H1 (cell line): ENCODE measurements around the gene MAPK4. TPM values are rescaled to one million over a fixed set of nuclear protein-coding genes. Genes with fewer than 3 reads are reported as not detected.

Source experiments
- CTCF ChIA-PET: fragments of 300-600 bp; sonication (Branson Sonifier 250); formaldehyde crosslinking; loops from one replicate; lab custom pipeline; 2021; ENCODE audit not compliant: partially characterized antibody; lab: Charles Lee
- POLR2A ChIA-PET: fragments of 300-600 bp; sonication (Branson Sonifier 250); formaldehyde crosslinking; loops from one replicate; lab custom pipeline; 2021; ENCODE audit warnings: inconsistent platforms; ENCODE audit not compliant: partially characterized antibody; lab: Charles Lee
- DNase-seq, 2 experiments: peaks; one replicate each; pipeline versions ENCODE4 v3.0.0 to v3.0.0-alpha.2; 2010 to 2022; ENCODE audit warnings: low spot score in 2 of 2, low read depth in 1 of 2, mixed read lengths in 1 of 2
- FAIRE-seq: peaks from 2 replicates; lab custom pipeline; 2011; peaks lifted over from hg19 to GRCh38; lab: Jason Lieb, UNC
- H2AFZ ChIP-seq: 2 replicates; pipeline ENCODE4 v1.8.1; 2012; ENCODE audit warnings: low read length, inconsistent platforms
- H2AK5ac ChIP-seq: 2 replicates; pipeline ENCODE4 v1.6.1; 2013; ENCODE audit warnings: low read depth, low read length
- H2BK120ac ChIP-seq: replicated peaks from 2 replicates; pipeline ENCODE3; 2013; ENCODE audit warnings: low read depth, low read length, inconsistent platforms
- H2BK12ac ChIP-seq: 2 replicates; pipeline ENCODE4 v1.6.1; 2013; ENCODE audit warnings: low read depth, low read length
- H2BK15ac ChIP-seq: 2 replicates; pipeline ENCODE4 v1.6.1; 2013; ENCODE audit warnings: low read length
- H2BK20ac ChIP-seq: 2 replicates; pipeline ENCODE4 v1.6.1; 2013; ENCODE audit warnings: low read length
- H2BK5ac ChIP-seq: 2 replicates; pipeline ENCODE4 v1.6.1; 2013; ENCODE audit warnings: low read depth, low read length
- H3K14ac ChIP-seq: 2 replicates; pipeline ENCODE4 v1.6.1; 2013; ENCODE audit warnings: inconsistent platforms; ENCODE audit not compliant: insufficient read length
- H3K18ac ChIP-seq: 2 replicates; pipeline ENCODE4 v1.6.1; 2013; ENCODE audit warnings: low read length; ENCODE audit errors: extremely low read depth
- H3K23ac ChIP-seq: 2 replicates; pipeline ENCODE4 v1.6.1; 2013; ENCODE audit warnings: inconsistent platforms; ENCODE audit not compliant: insufficient read length
- H3K23me2 ChIP-seq: 2 replicates; pipeline ENCODE4 v1.6.1; 2013; ENCODE audit warnings: low read depth, low read length
- H3K27ac ChIP-seq: 2 replicates; pipeline ENCODE4 v1.6.1; 2011; ENCODE audit warnings: low read depth, low read length, inconsistent platforms
- H3K27me3 ChIP-seq, 4 experiments: replicated peaks in 1 of 4; 1 replicate in 1 of 4; 2 replicates in 3 of 4; pipeline versions ENCODE4 v1.6.1 to v1.8.1; 2011 to 2013; ENCODE audit warnings: low read length in 3 of 4, mild to moderate bottlenecking in 3 of 4, inconsistent platforms in 2 of 4, mixed read lengths in 2 of 4, moderate library complexity in 1 of 4; ENCODE audit not compliant: control insufficient read depth in 3 of 4, insufficient read depth in 3 of 4; ENCODE audit errors: extremely low read depth in 1 of 4
- H3K36me3 ChIP-seq, 4 experiments: 2 replicates each; pipeline versions ENCODE4 v1.6.1 to v1.8.1; 2011 to 2013; ENCODE audit warnings: mild to moderate bottlenecking in 4 of 4, low read length in 3 of 4, moderate library complexity in 2 of 4, control low read depth in 1 of 4, inconsistent platforms in 1 of 4; ENCODE audit not compliant: insufficient read depth in 4 of 4, control insufficient read depth in 2 of 4
- H3K4ac ChIP-seq: replicated peaks from 2 replicates; pipeline ENCODE3; 2013; ENCODE audit warnings: low read length, low read depth, mixed read lengths, inconsistent platforms; ENCODE audit not compliant: insufficient read length
- H3K4me1 ChIP-seq, 4 experiments: replicated peaks in 1 of 4; 1 replicate in 1 of 4; 2 replicates in 3 of 4; pipeline versions ENCODE4 v1.6.1 to v1.8.1; 2011 to 2013; ENCODE audit warnings: low read length in 3 of 4, inconsistent platforms in 2 of 4, mixed read lengths in 1 of 4; ENCODE audit not compliant: insufficient read depth in 4 of 4, control insufficient read depth in 3 of 4
- H3K4me2 ChIP-seq, 2 experiments: 2 replicates each; pipeline versions ENCODE4 v1.6.1 to v1.8.1; 2011 to 2013; ENCODE audit warnings: low read depth in 2 of 2, low read length in 2 of 2, control low read depth in 1 of 2, inconsistent platforms in 1 of 2, mild to moderate bottlenecking in 1 of 2; ENCODE audit not compliant: insufficient read depth in 1 of 2
- H3K4me3 ChIP-seq, 4 experiments: fragments of 200-600, 300-600 bp in 1 of 4; sonication (generic), shearing (Covaris generic), sonication (Bioruptor Twin) in 1 of 4; 2 replicates each; pipeline versions ENCODE4 v1.5.1 to v1.8.1; 2011 to 2016; ENCODE audit warnings: low read length in 4 of 4, low read depth in 3 of 4, control low read depth in 2 of 4, inconsistent platforms in 2 of 4, mild to moderate bottlenecking in 2 of 4, mixed read lengths in 1 of 4, moderate library complexity in 1 of 4; ENCODE audit not compliant: insufficient read depth in 2 of 4; ENCODE audit errors: extremely low read depth in 1 of 4
- H3K56ac ChIP-seq: replicated peaks from 2 replicates; pipeline ENCODE3; 2013; ENCODE audit warnings: low read depth, mild to moderate bottlenecking, mixed read lengths, low read length, inconsistent platforms; ENCODE audit not compliant: insufficient read length
- H3K79me1 ChIP-seq: 2 replicates; pipeline ENCODE4 v1.6.1; 2013; ENCODE audit warnings: low read depth, low read length, control low read depth
- H3K79me2 ChIP-seq, 2 experiments: 2 replicates each; pipeline versions ENCODE4 v1.6.1 to v1.8.1; 2012 to 2013; ENCODE audit warnings: low read length in 2 of 2, mild to moderate bottlenecking in 2 of 2, inconsistent platforms in 1 of 2; ENCODE audit not compliant: insufficient read depth in 2 of 2, control insufficient read depth in 1 of 2
- H3K9ac ChIP-seq, 4 experiments: replicated peaks in 1 of 4; 1 replicate in 1 of 4; 2 replicates in 3 of 4; pipeline versions ENCODE4 v1.6.1 to v1.8.1; 2011 to 2013; ENCODE audit warnings: low read depth in 3 of 4, low read length in 3 of 4, control low read depth in 2 of 4, mild to moderate bottlenecking in 2 of 4, moderate library complexity in 2 of 4, inconsistent platforms in 1 of 4; ENCODE audit errors: extremely low read depth in 1 of 4
- H3K9me3 ChIP-seq, 2 experiments: 2 replicates each; pipeline versions ENCODE4 v1.6.1 to v1.8.1; 2012 to 2013; ENCODE audit warnings: mild to moderate bottlenecking in 2 of 2, moderate library complexity in 2 of 2, control low read depth in 1 of 2, inconsistent platforms in 1 of 2, low read depth in 1 of 2, low read length in 1 of 2, mixed read lengths in 1 of 2; ENCODE audit not compliant: insufficient read depth in 2 of 2
- H4K20me1 ChIP-seq, 2 experiments: replicated peaks in 1 of 2; 2 replicates each; pipeline versions ENCODE3 to v1.8.1; 2011 to 2013; ENCODE audit warnings: inconsistent platforms in 2 of 2, low read length in 2 of 2, mild to moderate bottlenecking in 1 of 2; ENCODE audit not compliant: insufficient read depth in 2 of 2, control insufficient read depth in 1 of 2
- H4K5ac ChIP-seq: 2 replicates; pipeline ENCODE4 v1.6.1; 2013; ENCODE audit warnings: low read length, low read depth, mixed read lengths, inconsistent platforms; ENCODE audit not compliant: insufficient read length
- H4K8ac ChIP-seq: 2 replicates; pipeline ENCODE4 v1.8.0; 2013; ENCODE audit warnings: mild to moderate bottlenecking, moderate library complexity, low read length, inconsistent platforms; ENCODE audit not compliant: insufficient read depth; ENCODE audit errors: extremely low read depth
- H4K91ac ChIP-seq: replicated peaks from 2 replicates; pipeline ENCODE3; 2013; ENCODE audit warnings: low read length, mixed read lengths, inconsistent platforms; ENCODE audit not compliant: insufficient read length
- BRCA1 ChIP-seq: IDR thresholded peaks from 2 replicates; pipeline ENCODE4 v1.6.1; 2012; ENCODE audit warnings: low read depth, low read length, improper control_type of control experiment
- JUN ChIP-seq: IDR thresholded peaks from 2 replicates; pipeline ENCODE4 v1.6.1; 2011; ENCODE audit warnings: low read depth, mild to moderate bottlenecking, improper control_type of control experiment, low read length
- KDM1A ChIP-seq: fragments of 200-600, 300-600 bp; sonication (generic); IDR thresholded peaks from 2 replicates; pipeline ENCODE4 v1.7.1; 2016; ENCODE audit warnings: mild to moderate bottlenecking, low read length, borderline replicate concordance
- MAFK ChIP-seq: IDR thresholded peaks from 2 replicates; pipeline ENCODE4 v1.6.1; 2012; ENCODE audit warnings: low read depth, mild to moderate bottlenecking, improper control_type of control experiment, low read length
- SIN3A ChIP-seq, 2 experiments: IDR thresholded peaks in 1 of 2; conservative IDR thresholded peaks in 1 of 2; 2 replicates each; pipeline ENCODE4 v1.6.1; 2011 to 2012; ENCODE audit warnings: low read length in 2 of 2, improper control_type of control experiment in 1 of 2, low read depth in 1 of 2, mild to moderate bottlenecking in 1 of 2
- SIX5 ChIP-seq: IDR thresholded peaks from 2 replicates; pipeline ENCODE4 v1.6.1; 2011; ENCODE audit warnings: mild to moderate bottlenecking, low read depth, low read length
- SP4 ChIP-seq: IDR thresholded peaks from 2 replicates; pipeline ENCODE4 v1.6.1; 2012; ENCODE audit warnings: low read length, inconsistent platforms
- SUZ12 ChIP-seq: fragments of 200-600 bp; sonication (generic); IDR thresholded peaks from 2 replicates; pipeline ENCODE4 v1.6.1; 2012; ENCODE audit warnings: mild to moderate bottlenecking, inconsistent platforms, low read length, moderate library complexity, mixed read lengths
- WGBS, 2 experiments: shearing (Covaris generic) in 1 of 2; methylation state at CpG; one replicate each; pipeline versions ENCODE4 v1.1.6 to v1.1.7; 2013 to 2015; ENCODE audit warnings: low lambda C conversion rate in 2 of 2, mixed read lengths in 2 of 2, inconsistent platforms in 1 of 2, low coverage in 1 of 2, missing lambda C conversion rate in 1 of 2; ENCODE audit not compliant: insufficient replicate concordance in 2 of 2, insufficient coverage in 1 of 2, insufficient read length in 1 of 2; ENCODE audit errors: extremely low coverage in 1 of 2, missing lambda C conversion rate in 1 of 2; 5-methylcytosine and 5-hydroxymethylcytosine counted together
- polyA plus RNA-seq, 7 experiments: library from polyadenylated mRNA; depleted of rRNA in 3 of 7; stranded (reverse) in 5 of 7; unstranded in 2 of 7; fragments of >200 nt in 5 of 7; fragments of 200-250 nt in 2 of 7; gene quantifications; 1 replicate in 5 of 7; 2 replicates in 1 of 7; 4 replicates in 1 of 7; pipeline versions ENCODE4 v1.2.1 to v1.2.3, GENCODE V29; 2011 to 2013; ENCODE audit warnings: missing spikeins in 2 of 7, mixed read lengths in 2 of 7
- total RNA-seq: library from RNA; stranded (reverse); fragmentation: NEBNext Ultra II Directional; extraction: Animal tissue kit (Norgen Biotek cat#: 25700); gene quantifications from 2 replicates; pipeline ENCODE4 v1.2.1, GENCODE V29; 2021

Gene MAPK4
- total and polyA plus RNA-seq, 2 of the 8 experiments (the other 6 are each of a cell fraction or from before 2014, with no cell fraction given) = 3.2 to 3.7 TPM

GRCh38 chr18:50706651-50707050, 146.8 kb downstream of the MAPK4 start:
- Histone ChIP-seq H2BK20ac (no peak overlapping the region), H3K4me2 (no peak overlapping the region), H4K91ac (no peak overlapping the region), H2AFZ (no peak overlapping the region), H3K79me2 (no peaks in the 10 kb centered on the region), H4K5ac (no peak overlapping the region), H3K9ac (no peak overlapping the region), H3K79me1 (no peaks in the 10 kb centered on the region), H3K36me3 (no peaks in the 10 kb centered on the region), H3K18ac (no peak overlapping the region; the same call in 1 of the 2 replicates), H3K23me2 (no peaks in the 10 kb centered on the region), H4K8ac (no peak overlapping the region), H3K56ac (no peak overlapping the region), H3K14ac (no peak overlapping the region), H2BK12ac (no peak overlapping the region), H3K9me3 (no peaks in the 10 kb centered on the region), H3K23ac (no peak overlapping the region), H3K27ac (no peak overlapping the region), H2BK5ac (no peak overlapping the region), H2BK15ac (no peak overlapping the region), H3K4ac (no peak overlapping the region), H3K27me3 (no peaks in the 10 kb centered on the region), H2BK120ac (no peak overlapping the region), H3K4me3 (no peak overlapping the region), H4K20me1 (no peaks in the 10 kb centered on the region), H2AK5ac (no peak overlapping the region), H3K4me1 (peaks cover 0 to 6% (median 1%) of the 10 kb centered on the region in 4 experiments; a peak in 3 of 7 replicates)
- FAIRE-seq (no peak), DNase-seq (no peak)
- no peak for TF ChIP-seq JUN
- TF ChIP-seq SUZ12 = no peak
- no peak for TF ChIP-seq SIX5
- no peak for TF ChIP-seq MAFK
- TF ChIP-seq BRCA1 = no peak
- TF ChIP-seq SIN3A (conservative IDR thresholded peaks at IDR 0.05 in 1 of 2, IDR thresholded peaks at IDR 0.05 in 1 of 2; ENCODE audit: low read depth in 1 of 2, low read length in 2 of 2) = no peak
- TF ChIP-seq SP4 = no peak
- TF ChIP-seq KDM1A = no peak
- WGBS, 2 experiments = 91% methylated on average over 2 of the region's 2 CpGs; no CpG with 5 or more reads in 1 of the 2 experiments
- POLR2A ChIA-PET = no interaction called here
- CTCF ChIA-PET = interaction anchor here (2.5 kb wide), 1 partner anchor 16 kb away, joined by 9 read pairs; no protein-coding TSS in a partner anchor
